NCI-H1930 (cell line): ENCODE data around the gene GYS2.

ENCODE experiments used
- DNase-seq, 2 experiments: peaks; one replicate each; lab custom pipeline; 2025; lab: John Stamatoyannopoulos, UW

The GYS2 gene

GRCh38 chr12:21552635-21553328, 51.9 kb downstream of the GYS2 start:
- DNase-seq: no peak

- no peak for DNase-seq
These were observed 52.7 kb downstream of the GYS2 start for GRCh38 chr12:21551841-21552465.

- no peak for DNase-seq
These were observed 57.2 kb downstream of the GYS2 start for GRCh38 chr12:21547437-21547836.

GRCh38 chr12:21546716-21547115, 57.9 kb downstream of the GYS2 start:
- DNase-seq: no peak

GRCh38 chr12:21545557-21545956, 59.1 kb downstream of the GYS2 start:
- no peak for DNase-seq

GRCh38 chr12:21543151-21543550, 61.5 kb downstream of the GYS2 start:
- no peak for DNase-seq

- no peak for DNase-seq
These were observed 62.2 kb downstream of the GYS2 start for GRCh38 chr12:21542403-21542802.

GRCh38 chr12:21541773-21542172, 62.9 kb downstream of the GYS2 start:
- DNase-seq: no peak

- DNase-seq: no peak
These were observed 64.8 kb downstream of the GYS2 start for GRCh38 chr12:21539797-21540196.

- no peak for DNase-seq
These were observed 66.5 kb downstream of the GYS2 start for GRCh38 chr12:21538061-21538653.

- no peak for DNase-seq
These were observed 75.2 kb downstream of the GYS2 start for GRCh38 chr12:21529456-21529855.

GRCh38 chr12:21528953-21529352, 75.7 kb downstream of the GYS2 start:
- DNase-seq: no peak

GRCh38 chr12:21527451-21528180, 77.0 kb downstream of the GYS2 start:
- DNase-seq: peak; percentile 72 to 80

- DNase-seq: no peak
These were observed 77.8 kb downstream of the GYS2 start for GRCh38 chr12:21526721-21527345.

- DNase-seq: peak in 1 of 2 experiments; percentile 32
These were observed 78.6 kb downstream of the GYS2 start, which contains the start of gene SPX for GRCh38 chr12:21526053-21526452. TSS of gene SPX (plus strand) at chr12:21526296. CDS start at chr12:21526473, 177 bp downstream.

- no peak for DNase-seq
These were observed 81.5 kb downstream of the GYS2 start for GRCh38 chr12:21523148-21523547.

GRCh38 chr12:21521541-21521940, 83.1 kb downstream of the GYS2 start:
- DNase-seq: peak in 1 of 2 experiments; percentile 23

- no peak for DNase-seq
These were observed 86.2 kb downstream of the GYS2 start for GRCh38 chr12:21518451-21518850.

- DNase-seq: no peak
These were observed 88.4 kb downstream of the GYS2 start for GRCh38 chr12:21516281-21516680.

GRCh38 chr12:21509768-21510167, 94.9 kb downstream of the GYS2 start:
- DNase-seq: no peak

- no peak for DNase-seq
These were observed 96.8 kb downstream of the GYS2 start for GRCh38 chr12:21507849-21508248.

GRCh38 chr12:21505888-21506287, 98.8 kb downstream of the GYS2 start:
- no peak for DNase-seq
